BJ (cell line): ENCODE data around the gene SSBP3. TPM values are rescaled to one million over a fixed set of nuclear protein-coding genes. Genes with fewer than 3 reads are reported as not detected.

Experiments
- CTCF ChIA-PET: fragments of 350-600 bp; formaldehyde crosslinking; extraction: SDS; loops from one replicate; lab custom pipeline; 2021; ENCODE audit warnings: antibody characterized with exemption, inconsistent platforms; lab: Yijun Ruan, JAX
- POLR2A ChIA-PET: fragments of 300-600 bp; sonication (Branson Sonifier 250); formaldehyde crosslinking; extraction: SDS; loops from one replicate; lab custom pipeline; 2021; ENCODE audit warnings: antibody characterized with exemption; lab: Charles Lee
- DNase-seq: peaks from one replicate; pipeline ENCODE4 v3.0.0-alpha.2; 2011; ENCODE audit warnings: low read depth
- H3K27me3 ChIP-seq: 2 replicates; pipeline ENCODE4 v1.6.0; 2011; ENCODE audit warnings: low read length; ENCODE audit not compliant: control insufficient read depth, insufficient read depth
- H3K36me3 ChIP-seq: 2 replicates; pipeline ENCODE4 v1.5.1; 2011; ENCODE audit warnings: low read length; ENCODE audit not compliant: control insufficient read depth, insufficient read depth
- H3K4me3 ChIP-seq: 2 replicates; pipeline ENCODE4 v1.5.1; 2011; ENCODE audit warnings: low read depth, mild to moderate bottlenecking, control low read depth, low read length
- polyA plus RNA-seq: library from polyadenylated mRNA; depleted of rRNA; stranded (reverse); fragments of >200 nt; gene quantifications from 2 replicates; pipeline ENCODE4 v1.2.3, GENCODE V29; 2011
- TF ChIP-seq, protein P1 (sequence below): IDR thresholded peaks from 2 replicates; pipeline ENCODE4 v1.5.1; 2011; ENCODE audit warnings: low read depth, mild to moderate bottlenecking, control low read depth, inconsistent platforms, low read length, moderate library complexity; ENCODE audit not compliant: insufficient read depth

The SSBP3 gene
- polyA plus RNA-seq, 1 experiment, result 25.9 TPM

DNA sequence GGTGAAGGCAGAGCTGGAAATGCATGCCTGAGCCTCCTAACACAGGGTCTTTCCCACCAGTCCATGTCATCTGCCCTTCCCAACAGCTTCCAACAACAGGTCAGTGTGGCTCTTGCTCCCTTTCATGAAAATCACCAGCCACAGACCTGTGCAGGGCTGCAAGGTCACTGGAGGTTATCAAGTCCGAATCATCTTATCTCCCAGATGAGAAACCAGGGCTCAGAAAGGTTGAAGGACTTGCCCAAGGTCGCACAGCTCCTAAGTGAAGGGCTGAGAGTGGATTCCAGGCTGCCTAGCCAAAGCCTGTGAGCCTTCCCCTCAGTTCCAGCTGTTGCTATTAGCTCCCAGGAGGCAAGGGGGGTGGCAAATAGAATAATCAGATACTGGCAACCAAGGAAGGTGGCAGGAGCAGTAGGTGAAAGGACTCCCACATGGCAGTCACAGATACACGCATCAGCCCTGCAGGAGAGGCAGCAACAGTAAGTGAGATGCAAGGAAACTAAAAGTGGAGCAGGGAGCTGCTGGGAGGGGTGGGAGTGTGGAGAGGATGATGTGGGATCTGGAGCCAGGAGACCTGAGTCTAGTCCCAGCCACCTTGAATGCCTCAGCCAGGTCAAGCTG lies 74.2 kb downstream of the SSBP3 start:
- CTCF ChIA-PET, result interaction anchor here (1.4 to 1.6 kb wide), 2 partner anchors 59 to 157 kb away, joined by 4 to 5 read pairs; no protein-coding TSS in a partner anchor
- Histone ChIP-seq H3K4me3 (no peak overlapping the region), H3K27me3 (no peaks in the 10 kb centered on the region), H3K36me3 (0 out of 2 replicates have a peak, but pooled peaks cover 1% of the 10 kb centered on the region)
- DNase-seq, result no peak
- TF ChIP-seq, protein P1, sequence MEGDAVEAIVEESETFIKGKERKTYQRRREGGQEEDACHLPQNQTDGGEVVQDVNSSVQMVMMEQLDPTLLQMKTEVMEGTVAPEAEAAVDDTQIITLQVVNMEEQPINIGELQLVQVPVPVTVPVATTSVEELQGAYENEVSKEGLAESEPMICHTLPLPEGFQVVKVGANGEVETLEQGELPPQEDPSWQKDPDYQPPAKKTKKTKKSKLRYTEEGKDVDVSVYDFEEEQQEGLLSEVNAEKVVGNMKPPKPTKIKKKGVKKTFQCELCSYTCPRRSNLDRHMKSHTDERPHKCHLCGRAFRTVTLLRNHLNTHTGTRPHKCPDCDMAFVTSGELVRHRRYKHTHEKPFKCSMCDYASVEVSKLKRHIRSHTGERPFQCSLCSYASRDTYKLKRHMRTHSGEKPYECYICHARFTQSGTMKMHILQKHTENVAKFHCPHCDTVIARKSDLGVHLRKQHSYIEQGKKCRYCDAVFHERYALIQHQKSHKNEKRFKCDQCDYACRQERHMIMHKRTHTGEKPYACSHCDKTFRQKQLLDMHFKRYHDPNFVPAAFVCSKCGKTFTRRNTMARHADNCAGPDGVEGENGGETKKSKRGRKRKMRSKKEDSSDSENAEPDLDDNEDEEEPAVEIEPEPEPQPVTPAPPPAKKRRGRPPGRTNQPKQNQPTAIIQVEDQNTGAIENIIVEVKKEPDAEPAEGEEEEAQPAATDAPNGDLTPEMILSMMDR, result no peak
- POLR2A ChIA-PET, result no interaction called here

DNA sequence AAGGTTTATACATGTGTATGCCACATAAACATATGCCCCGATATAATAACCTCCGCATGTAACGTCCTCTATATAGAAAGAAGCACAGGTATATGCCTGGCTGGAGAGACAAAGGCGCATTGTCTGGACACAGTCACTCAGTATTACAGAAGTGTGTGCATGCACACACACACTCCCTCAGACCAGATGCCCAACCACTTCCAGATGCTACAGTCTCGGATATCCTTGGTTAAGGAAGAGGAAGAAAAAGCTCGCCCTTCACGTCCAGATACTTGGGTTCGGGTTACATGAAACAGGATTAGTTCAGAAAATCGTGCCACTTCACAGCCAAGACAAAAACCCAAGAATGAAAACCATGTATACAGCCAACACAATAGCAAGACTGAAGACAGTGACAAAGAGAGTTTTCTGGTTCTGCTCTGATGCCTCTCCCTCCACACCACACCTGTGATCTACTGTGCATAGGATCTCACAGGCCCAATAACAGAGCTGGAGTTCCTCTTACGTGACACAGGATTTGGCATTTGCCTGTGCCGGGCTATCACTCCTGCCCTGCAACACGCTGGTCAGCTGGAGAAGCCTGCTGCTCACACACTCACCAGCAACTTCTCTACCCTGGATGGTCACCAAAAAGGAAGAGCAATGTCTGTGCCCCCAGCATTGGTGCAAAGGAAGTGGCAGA lies 75.0 kb downstream of the SSBP3 start:
- no peak overlapping the region for H3K4me3 ChIP-seq
- 0 out of 2 replicates have a peak, but pooled peaks cover 1% of the 10 kb centered on the region for H3K36me3 ChIP-seq
- POLR2A ChIA-PET, result no interaction called here
- CTCF ChIA-PET, result interaction anchor here (1.4 to 1.6 kb wide), 2 partner anchors 58 to 158 kb away, joined by 4 to 5 read pairs; no protein-coding TSS in a partner anchor
- DNase-seq, result peak; percentile 41
- H3K27me3 ChIP-seq, result no peaks in the 10 kb centered on the region
- TF ChIP-seq, protein P1, result no peak

DNA sequence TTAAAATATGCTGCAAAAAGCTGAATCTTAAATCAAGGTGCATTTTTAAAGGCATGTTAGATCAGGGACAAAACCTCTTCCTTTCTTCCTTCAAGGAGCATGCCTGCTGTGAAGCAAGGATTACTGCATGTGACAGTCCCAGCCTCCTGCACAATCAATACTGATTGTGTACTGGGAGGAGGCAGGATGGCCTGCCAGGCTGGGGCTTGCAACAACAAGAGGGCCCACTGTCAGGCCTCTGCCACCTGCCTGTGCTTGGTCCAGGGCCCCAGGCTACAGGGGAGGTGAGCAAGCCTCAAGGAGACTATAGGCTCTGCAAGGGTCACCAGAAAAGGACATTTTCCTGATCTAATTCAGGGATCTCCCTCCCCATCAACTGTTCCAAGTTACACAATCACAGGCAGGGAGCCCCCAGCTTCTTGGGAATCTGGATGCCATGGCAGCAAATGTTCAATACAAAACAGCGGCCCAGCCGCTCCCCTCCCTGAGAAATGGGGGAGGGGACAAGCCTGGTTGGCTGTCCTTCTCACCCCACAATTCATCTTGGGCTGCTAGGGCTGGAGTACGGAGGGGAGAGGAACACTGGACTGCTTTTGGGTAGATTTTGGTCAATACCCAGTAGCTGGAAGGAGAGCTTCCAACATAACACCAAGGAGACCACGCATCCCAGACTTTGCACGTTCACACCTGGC lies 76.7 kb downstream of the SSBP3 start:
- no peak for DNase-seq
- CTCF ChIA-PET, result no interaction called here
- no peak overlapping the region for H3K4me3 ChIP-seq
- 0 out of 2 replicates have a peak, but pooled peaks cover 1% of the 10 kb centered on the region for H3K36me3 ChIP-seq
- no peaks in the 10 kb centered on the region for H3K27me3 ChIP-seq
- TF ChIP-seq, protein P1, result no peak
- POLR2A ChIA-PET, result no interaction called here

DNA sequence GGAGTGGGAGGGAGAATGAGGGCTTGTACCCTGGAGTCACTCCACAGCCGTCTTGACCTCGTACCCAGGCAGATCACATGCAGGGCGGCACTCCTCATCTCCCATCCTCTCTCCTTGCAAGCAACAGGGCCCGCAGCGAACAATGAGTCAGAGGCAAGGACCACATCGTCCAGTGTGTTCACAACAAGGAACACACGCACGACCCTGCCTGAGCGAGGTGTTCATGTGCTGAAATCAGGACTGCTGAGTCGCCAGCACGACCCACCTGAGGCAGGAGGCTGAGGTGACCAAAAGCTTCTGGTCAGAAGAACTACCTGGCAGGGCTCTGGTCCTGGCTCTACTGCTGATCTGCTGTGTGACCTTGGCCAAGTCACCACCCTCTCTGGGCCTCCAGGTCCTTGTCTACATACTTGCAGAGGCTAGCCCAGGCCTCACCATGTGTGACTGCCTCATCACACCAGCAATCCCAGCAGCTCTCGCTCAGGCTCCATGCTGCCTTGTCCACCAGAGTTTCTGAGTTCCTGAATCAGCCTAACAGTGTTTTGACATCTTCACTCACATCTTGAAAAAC lies 78.0 kb downstream of the SSBP3 start:
- ChIA-PET CTCF (interaction anchor here (0.6 to 1.4 kb wide), 2 partner anchors 56 to 161 kb away, joined by 3 read pairs; no protein-coding TSS in a partner anchor), POLR2A (interaction anchor here (0.5 kb wide), 1 partner anchor 16 kb away, joined by 7 read pairs; no protein-coding TSS in a partner anchor)
- H3K27me3 ChIP-seq, result no peaks in the 10 kb centered on the region
- TF ChIP-seq, protein P1, result no peak
- no peak overlapping the region for H3K4me3 ChIP-seq
- 0 out of 2 replicates have a peak, but pooled peaks cover 1% of the 10 kb centered on the region for H3K36me3 ChIP-seq
- no peak for DNase-seq
